ENCODE results near the gene GNAT1.
A peak's percentile ranks its signal among the peaks of the same experiment; 100 is the strongest.

GNAT1 gene

GRCh38 chr3:50162034-50162883, 29.2 kb upstream of the GNAT1 start:
- no peak for DNase-seq (ENCODE audit: low read depth in 2 of 2)

- peak; percentile 78 to 82 for DNase-seq (ENCODE audit: low read depth in 2 of 2)
These were observed 27.6 kb upstream of the GNAT1 start for GRCh38 chr3:50163572-50164455.

GRCh38 chr3:50164481-50164880, 26.9 kb upstream of the GNAT1 start:
- DNase-seq (ENCODE audit: low read depth in 2 of 2), result no peak

GRCh38 chr3:50164984-50165909, 26.2 kb upstream of the GNAT1 start:
- DNase-seq (ENCODE audit: low read depth in 2 of 2), result peak; percentile 39 to 50

GRCh38 chr3:50165910-50166538, 25.4 kb upstream of the GNAT1 start:
- DNase-seq (ENCODE audit: low read depth in 2 of 2), result no peak

- DNase-seq (ENCODE audit: low read depth in 2 of 2), result no peak
These were observed 24.8 kb upstream of the GNAT1 start for GRCh38 chr3:50166620-50167019.

GRCh38 chr3:50167069-50167840, 24.2 kb upstream of the GNAT1 start:
- no peak for DNase-seq (ENCODE audit: low read depth in 2 of 2)

- DNase-seq (ENCODE audit: low read depth in 2 of 2), result no peak
These were observed 23.6 kb upstream of the GNAT1 start for GRCh38 chr3:50167841-50168209.

GRCh38 chr3:50168388-50168787, 23.0 kb upstream of the GNAT1 start:
- DNase-seq (ENCODE audit: low read depth in 2 of 2), result no peak

- no peak for DNase-seq (ENCODE audit: low read depth in 2 of 2)
These were observed 22.6 kb upstream of the GNAT1 start for GRCh38 chr3:50168791-50169190.

GRCh38 chr3:50169232-50169832, 22.1 kb upstream of the GNAT1 start:
- no peak for DNase-seq (ENCODE audit: low read depth in 2 of 2)

- no peak for DNase-seq (ENCODE audit: low read depth in 2 of 2)
These were observed 21.6 kb upstream of the GNAT1 start for GRCh38 chr3:50169858-50170257.

GRCh38 chr3:50170689-50171088, 20.7 kb upstream of the GNAT1 start:
- DNase-seq (ENCODE audit: low read depth in 2 of 2), result no peak

GRCh38 chr3:50171540-50172301, 19.7 kb upstream of the GNAT1 start:
- no peak for DNase-seq (ENCODE audit: low read depth in 2 of 2)

GRCh38 chr3:50172626-50173220, 18.7 kb upstream of the GNAT1 start:
- DNase-seq (ENCODE audit: low read depth in 2 of 2), result no peak

- DNase-seq (ENCODE audit: low read depth in 2 of 2), result no peak
These were observed 17.5 kb upstream of the GNAT1 start for GRCh38 chr3:50173685-50174516.

GRCh38 chr3:50174517-50174895, 16.9 kb upstream of the GNAT1 start:
- DNase-seq (ENCODE audit: low read depth in 2 of 2), result no peak

- DNase-seq (ENCODE audit: low read depth in 2 of 2), result no peak
These were observed 16.4 kb upstream of the GNAT1 start for GRCh38 chr3:50174947-50175524.

All from fibroblast of skin of left quadriceps (primary cell).